OCI-LY3 (cell line): ENCODE results near the gene B3GALT6.

Experiments used
- H2AFZ ChIP-seq: fragments of 200-600, 300-600 bp; shearing (Covaris generic); 2 replicates; pipeline ENCODE4 v1.6.0; 2014; ENCODE audit warnings: antibody characterized with exemption, low read depth, low read length
- H3K27ac ChIP-seq: fragments of 200-600, 300-600 bp; sonication (generic); 2 replicates; pipeline ENCODE4 v1.5.1; 2014; ENCODE audit warnings: mild to moderate bottlenecking, low read length, moderate library complexity, mixed read lengths
- H3K27me3 ChIP-seq: fragments of 200-600, 300-600 bp; sonication (generic); 2 replicates; pipeline ENCODE4 v1.6.1; 2014; ENCODE audit warnings: low read depth, low read length, mixed read lengths
- H3K36me3 ChIP-seq: fragments of 200-600, 300-600 bp; sonication (generic); replicated peaks from 2 replicates; pipeline ENCODE3; 2014; ENCODE audit warnings: low read depth, low read length, mixed read lengths
- H3K4me1 ChIP-seq: fragments of 300-600, 200-600 bp; sonication (generic); 2 replicates; pipeline ENCODE4 v1.6.1; 2014; ENCODE audit warnings: low read length, mixed read lengths
- H3K4me2 ChIP-seq: fragments of 200-600, 300-600 bp; sonication (generic); 2 replicates; pipeline ENCODE4 v1.6.1; 2014; ENCODE audit warnings: low read length, mixed read lengths
- H3K4me3 ChIP-seq: fragments of 300-600, 200-600 bp; sonication (generic); 2 replicates; pipeline ENCODE4 v1.5.1; 2014; ENCODE audit warnings: antibody characterized with exemption, mild to moderate bottlenecking, low read length, moderate library complexity
- H3K79me2 ChIP-seq: fragments of 300-600, 200-600 bp; shearing (Covaris generic); 2 replicates; pipeline ENCODE4 v1.6.1; 2014; ENCODE audit warnings: mild to moderate bottlenecking, low read length, mixed read lengths
- H3K9ac ChIP-seq: fragments of 300-600, 200-600 bp; shearing (Covaris generic); 2 replicates; pipeline ENCODE4 v1.6.0; 2014; ENCODE audit warnings: mild to moderate bottlenecking, low read length, moderate library complexity
- H3K9me3 ChIP-seq: fragments of 200-600, 300-600 bp; shearing (Covaris generic); 2 replicates; pipeline ENCODE4 v1.6.1; 2014; ENCODE audit warnings: low read length, mixed read lengths; ENCODE audit not compliant: insufficient read depth
- H4K20me1 ChIP-seq: fragments of 200-600, 300-600 bp; sonication (generic); 2 replicates; pipeline ENCODE4 v1.6.1; 2016; ENCODE audit warnings: low read length, mixed read lengths; ENCODE audit not compliant: insufficient read depth
- CTCF ChIP-seq: fragments of 200-600, 300-600 bp; sonication (generic); IDR thresholded peaks from 2 replicates; pipeline ENCODE4 v1.5.1; 2014; ENCODE audit warnings: antibody characterized with exemption, low read length, low read depth
- EZH2phosphoT487 ChIP-seq: fragments of 200-600 bp; shearing (Covaris generic); IDR thresholded peaks from 2 replicates; pipeline ENCODE4 v1.6.1; 2018; ENCODE audit warnings: antibody characterized with exemption, mixed run types, low read depth

B3GALT6 gene

GRCh38 chr1:1202831-1203560 lies 29.0 kb upstream of the B3GALT6 start:
- TF ChIP-seq EZH2phosphoT487: no peak
- Histone ChIP-seq H3K36me3 (no peaks in the 10 kb centered on the region), H3K79me2 (no peaks in the 10 kb centered on the region), H3K4me2 (no peak overlapping the region), H3K4me3 (no peak overlapping the region), H3K9me3 (no peaks in the 10 kb centered on the region), H3K4me1 (peaks cover 12% of the 10 kb centered on the region), H3K27me3 (peaks cover 29% of the 10 kb centered on the region), H4K20me1 (no peaks in the 10 kb centered on the region), H3K27ac (no peak overlapping the region), H2AFZ (no peak overlapping the region), H3K9ac (no peak overlapping the region)

GRCh38 chr1:1203561-1204424 lies 28.2 kb upstream of the B3GALT6 start:
- Histone ChIP-seq H3K9ac (no peak overlapping the region), H3K36me3 (no peaks in the 10 kb centered on the region), H3K4me2 (no peak overlapping the region), H2AFZ (no peak overlapping the region), H3K4me1 (peaks cover 12% of the 10 kb centered on the region), H3K27me3 (peaks cover 33% of the 10 kb centered on the region), H3K79me2 (no peaks in the 10 kb centered on the region), H3K9me3 (no peaks in the 10 kb centered on the region), H3K4me3 (no peak overlapping the region), H3K27ac (no peak overlapping the region), H4K20me1 (no peaks in the 10 kb centered on the region)
- TF ChIP-seq EZH2phosphoT487: no peak
- TF ChIP-seq CTCF: no peak

- Histone ChIP-seq H2AFZ (no peak overlapping the region), H3K36me3 (no peaks in the 10 kb centered on the region), H3K4me2 (no peak overlapping the region), H3K9me3 (no peaks in the 10 kb centered on the region), H3K9ac (no peak overlapping the region), H3K4me3 (no peak overlapping the region), H3K79me2 (no peaks in the 10 kb centered on the region), H3K27ac (no peak overlapping the region), H4K20me1 (no peaks in the 10 kb centered on the region), H3K4me1 (peaks cover 12% of the 10 kb centered on the region), H3K27me3 (peaks cover 33% of the 10 kb centered on the region)
- TF ChIP-seq EZH2phosphoT487 (no peak), CTCF (no peak)
Observed at GRCh38 chr1:1204425-1204920, 27.6 kb upstream of the B3GALT6 start.

- Histone ChIP-seq H3K4me2 (no peak overlapping the region), H4K20me1 (no peaks in the 10 kb centered on the region), H3K27ac (no peak overlapping the region), H3K4me1 (peaks cover 12% of the 10 kb centered on the region), H3K9ac (no peak overlapping the region), H3K27me3 (peaks cover 32% of the 10 kb centered on the region), H3K79me2 (no peaks in the 10 kb centered on the region), H3K36me3 (no peaks in the 10 kb centered on the region), H3K9me3 (no peaks in the 10 kb centered on the region), H3K4me3 (peak overlapping the region; percentile 68; the same call in 1 of the 2 replicates), H2AFZ (no peak overlapping the region)
- no peak for TF ChIP-seq CTCF
- TF ChIP-seq EZH2phosphoT487: no peak
Observed at GRCh38 chr1:1204998-1205768, 26.9 kb upstream of the B3GALT6 start.
